Endodermal cell (in vitro differentiated cells): ENCODE data around the gene KCND1. TPM values are rescaled to one million over a fixed set of nuclear protein-coding genes. Genes with fewer than 3 reads are reported as not detected.

Experiments
- DNase-seq: peaks from one replicate; pipeline ENCODE4 v3.0.0-alpha.2; 2017
- H3K27ac ChIP-seq: 2 replicates; pipeline ENCODE4 v1.5.1; 2013; ENCODE audit warnings: mild to moderate bottlenecking, low read depth, low read length, moderate library complexity
- H3K27me3 ChIP-seq: 2 replicates; pipeline ENCODE4 v1.6.1; 2013; ENCODE audit warnings: mild to moderate bottlenecking, low read length, moderate library complexity; ENCODE audit not compliant: insufficient read depth, control insufficient read depth, poor library complexity, severe bottlenecking
- H3K36me3 ChIP-seq: 2 replicates; pipeline ENCODE4 v1.7.0; 2013; ENCODE audit warnings: mild to moderate bottlenecking, low read length, moderate library complexity; ENCODE audit not compliant: control insufficient read depth, insufficient read depth
- H3K4me1 ChIP-seq: one replicate; pipeline ENCODE4 v1.7.0; 2013; ENCODE audit warnings: low read length; ENCODE audit not compliant: control insufficient read depth, insufficient read depth
- H3K4me3 ChIP-seq: 2 replicates; pipeline ENCODE4 v1.5.1; 2013; ENCODE audit warnings: mild to moderate bottlenecking, low read length, moderate library complexity
- H3K9ac ChIP-seq: 2 replicates; pipeline ENCODE4 v1.6.1; 2013; ENCODE audit warnings: mild to moderate bottlenecking, low read length, moderate library complexity; ENCODE audit not compliant: poor library complexity, severe bottlenecking; ENCODE audit errors: extremely low read depth
- H3K9me3 ChIP-seq: 2 replicates; pipeline ENCODE4 v1.6.1; 2013; ENCODE audit warnings: mild to moderate bottlenecking, low read length, moderate library complexity; ENCODE audit not compliant: control insufficient read depth
- H3K27ac Mint-ChIP-seq: 2 replicates; pipeline ENCODE4 v1.8.0; 2020; ENCODE audit warnings: mixed read lengths
- H3K27me3 Mint-ChIP-seq: 2 replicates; pipeline ENCODE4 v1.8.0; 2021; ENCODE audit warnings: mild to moderate bottlenecking, mixed read lengths; ENCODE audit not compliant: insufficient read depth
- H3K36me3 Mint-ChIP-seq: 2 replicates; pipeline ENCODE4 v1.8.0; 2020; ENCODE audit warnings: low read depth, mixed read lengths
- H3K4me1 Mint-ChIP-seq: 2 replicates; pipeline ENCODE4 v1.8.0; 2020; ENCODE audit warnings: mixed read lengths
- H3K4me3 Mint-ChIP-seq: 2 replicates; pipeline ENCODE4 v1.8.0; 2020; ENCODE audit warnings: mild to moderate bottlenecking, moderate library complexity, mixed read lengths
- H3K9me3 Mint-ChIP-seq: 2 replicates; pipeline ENCODE4 v1.8.0; 2020; ENCODE audit warnings: mild to moderate bottlenecking, mixed read lengths
- CTCF ChIP-seq: fragments of 200-600 bp; sonication (generic); conservative IDR thresholded peaks from 2 replicates; pipeline ENCODE4 v1.5.0; 2021; ENCODE audit warnings: antibody characterized with exemption, mild to moderate bottlenecking
- WGBS, 2 experiments: methylation state at CpG; one replicate each; pipeline versions ENCODE4 v1.1.5 to v1.1.7; 2013; ENCODE audit warnings: missing lambda C conversion rate in 2 of 2, mixed read lengths in 1 of 2; ENCODE audit not compliant: insufficient coverage in 1 of 2, insufficient read length in 1 of 2; 5-methylcytosine and 5-hydroxymethylcytosine counted together
- total RNA-seq, 2 donors: library from RNA; stranded (reverse); fragmentation: NEBNext Ultra II Directional in 1 of 2; extraction: Animal tissue kit (Norgen Biotek cat#: 25700) in 1 of 2; gene quantifications; 2 replicates in 1 of 2; 3 replicates in 1 of 2; pipeline ENCODE4 v1.2.1, GENCODE V29; 2021

Gene KCND1
- total RNA-seq, 2 donors from 2014 or later = 3.6 to 7.0 TPM

GRCh38 chrX:48919360-48919841, 52.2 kb downstream of the KCND1 start:
- peak overlapping the region; percentile 98 for H3K27ac Mint-ChIP-seq
- WGBS, 2 experiments = 0% methylated on average over 15 of the region's 15 CpGs; no CpG with 5 or more reads in 1 of the 2 experiments

GRCh38 chrX:48918643-48919340, 52.9 kb downstream of the KCND1 start, which contains the start of gene PIM2:
Gene PIM2, minus strand, starts transcription at chrX:48919024. Its CDS starts 190 bp downstream, at chrX:48918834.
- peak within 1 kb of the TSS; percentile 98 for H3K27ac Mint-ChIP-seq
- H3K27me3 Mint-ChIP-seq = no peaks in the 10 kb centered on the region
- H3K27me3 ChIP-seq = no peaks in the 10 kb centered on the region
- H3K36me3 Mint-ChIP-seq = peaks cover 47% of the 10 kb centered on the region
- H3K4me1 ChIP-seq = no peaks in the 10 kb centered on the region
- peak within 1 kb of the TSS; percentile 69 for H3K27ac ChIP-seq
- peaks cover 28% of the 10 kb centered on the region for H3K4me1 Mint-ChIP-seq
- no peak for TF ChIP-seq CTCF
- peak within 1 kb of the TSS; percentile 90 for H3K4me3 Mint-ChIP-seq
- H3K9me3 ChIP-seq = no peaks in the 10 kb centered on the region
- H3K4me3 ChIP-seq = peak within 1 kb of the TSS; percentile 88
- H3K9me3 Mint-ChIP-seq = peaks cover 56% of the 10 kb centered on the region
- peak; percentile 95 for DNase-seq
- WGBS, 2 experiments = 0% methylated on average over 42 of the region's 55 CpGs; no CpG with 5 or more reads in 1 of the 2 experiments
- peak within 1 kb of the TSS; percentile 83 for H3K9ac ChIP-seq
- H3K36me3 ChIP-seq = peaks cover 31% of the 10 kb centered on the region

More at GRCh38 chrX:48919360-48919841, 52.2 kb downstream of the KCND1 start:
- Mint-ChIP-seq H3K4me1 (peaks cover 24% of the 10 kb centered on the region), H3K4me3 (peak overlapping the region; percentile 90), H3K9me3 (peaks cover 56% of the 10 kb centered on the region), H3K36me3 (peaks cover 47% of the 10 kb centered on the region), H3K27me3 (no peaks in the 10 kb centered on the region)
- H3K9ac ChIP-seq = peak overlapping the region; percentile 83
- no peaks in the 10 kb centered on the region for H3K27me3 ChIP-seq
- H3K36me3 ChIP-seq = peaks cover 25% of the 10 kb centered on the region
- H3K4me1 ChIP-seq = no peaks in the 10 kb centered on the region
- peak overlapping the region; percentile 69 for H3K27ac ChIP-seq
- peak; percentile 83 for DNase-seq
- H3K4me3 ChIP-seq = peak overlapping the region; percentile 88
- no peaks in the 10 kb centered on the region for H3K9me3 ChIP-seq
- TF ChIP-seq CTCF = no peak

GRCh38 chrX:48918301-48918642, 53.4 kb downstream of the KCND1 start:
- peak overlapping the region; percentile 93 for H3K27ac Mint-ChIP-seq
- Histone ChIP-seq H3K9ac (peak overlapping the region; percentile 77), H3K4me3 (peak overlapping the region; percentile 88), H3K36me3 (peaks cover 32% of the 10 kb centered on the region), H3K4me1 (no peaks in the 10 kb centered on the region), H3K27me3 (no peaks in the 10 kb centered on the region), H3K27ac (no peak overlapping the region), H3K9me3 (no peaks in the 10 kb centered on the region)
- no peak for TF ChIP-seq CTCF
- DNase-seq = no peak
- H3K9me3 Mint-ChIP-seq = peaks cover 56% of the 10 kb centered on the region
- no peaks in the 10 kb centered on the region for H3K27me3 Mint-ChIP-seq
- H3K4me1 Mint-ChIP-seq = peaks cover 28% of the 10 kb centered on the region
- H3K36me3 Mint-ChIP-seq = peaks cover 47% of the 10 kb centered on the region
- WGBS, 2 experiments = 0% methylated on average over 14 of the region's 23 CpGs; no CpG with 5 or more reads in 1 of the 2 experiments
- peak overlapping the region; percentile 90 for H3K4me3 Mint-ChIP-seq
